Measurements from ENCODE around the gene LRRTM4.

GRCh38 chr2:77025714-77026113 is 496.5 kb downstream of the LRRTM4 start:
- no peak for TF ChIP-seq POLR2AphosphoS5 (IDR thresholded peaks at IDR 0.05; ENCODE audit: low read depth, low read length)
- no peak for TF ChIP-seq TAF1 (IDR thresholded peaks at IDR 0.05; ENCODE audit: low read depth, low read length)
- TF ChIP-seq POLR2A (IDR thresholded peaks at IDR 0.05; ENCODE audit: low read depth, low read length): no peak

Data from GM12891 (cell line).